Thyroid gland (tissue), 4 donors: ENCODE results near the gene MSANTD7.

Source experiments
- CTCF ChIP-seq, 6 experiments: fragments of 200-600 bp in 3 of 6; fragments of 450-650 bp in 3 of 6; sonication (generic) in 3 of 6; IDR thresholded peaks; one replicate each; pipeline ENCODE4 v1.5.1; 2016 to 2019; ENCODE audit warnings: antibody characterized with exemption in 6 of 6, mild to moderate bottlenecking in 2 of 6, inconsistent platforms in 1 of 6, moderate library complexity in 1 of 6
- POLR2A ChIP-seq, 2 donors: fragments of 450-650 bp; IDR thresholded peaks; one replicate each; pipeline ENCODE4 v1.6.1; 2017; ENCODE audit warnings: antibody characterized with exemption in 2 of 2, mild to moderate bottlenecking in 2 of 2, moderate library complexity in 1 of 2

- no peak for TF ChIP-seq CTCF (IDR thresholded peaks at IDR 0.05)
- no peak for TF ChIP-seq POLR2A (IDR thresholded peaks at IDR 0.05)
Measured at GRCh38 chr10:14879928-14880193, 41.8 kb downstream of the MSANTD7 start.
